SKM-1 (cell line): Measurements from ENCODE around the gene PHOX2A.

Experiments
- DNase-seq: peaks from one replicate; lab custom pipeline; 2025; ENCODE audit not compliant: unreplicated experiment; lab: John Stamatoyannopoulos, UW

The PHOX2A gene

GRCh38 chr11:72189455-72190250, 54.3 kb downstream of the PHOX2A start:
- DNase-seq: no peak
